Measurements from ENCODE around the gene BNIP5. TPM values are rescaled to one million over a fixed set of nuclear protein-coding genes. Genes with fewer than 3 reads are reported as not detected.
"Not testable (repeated sequence)": the region's sequence is repeated elsewhere in the genome, so short reads cannot be mapped to it uniquely, and the experiment has no call there.

The BNIP5 gene
- total RNA-seq, 2 experiments from 2014 or later = not detected

GRCh38 chr6:36374194-36374593, 37.5 kb upstream of the BNIP5 start:
- H3K4me1 Mint-ChIP-seq = peaks cover 23% of the 10 kb centered on the region
- no peak overlapping the region for H3K27ac Mint-ChIP-seq
- no peaks in the 10 kb centered on the region for H3K9me3 Mint-ChIP-seq (ENCODE audit: low read depth)
- ATAC-seq (no peak), DNase-seq (no peak)
- CTCF ChIA-PET = interaction anchor here (1.2 kb wide), 1 partner anchor 16 kb away, joined by 3 read pairs; no protein-coding TSS in a partner anchor
- H3K4me3 Mint-ChIP-seq = no peak overlapping the region
- no peaks in the 10 kb centered on the region for H3K27me3 Mint-ChIP-seq
- H3K36me3 Mint-ChIP-seq = peaks cover 24% of the 10 kb centered on the region

- DNase-seq (no peak), ATAC-seq (no peak)
- Mint-ChIP-seq H3K27ac (no peak overlapping the region), H3K9me3 (ENCODE audit: low read depth) (no peaks in the 10 kb centered on the region), H3K4me1 (peaks cover 17% of the 10 kb centered on the region), H3K27me3 (no peaks in the 10 kb centered on the region), H3K4me3 (no peak overlapping the region), H3K36me3 (peaks cover 24% of the 10 kb centered on the region)
- CTCF ChIA-PET = interaction anchor here (1.2 kb wide), 1 partner anchor 15 kb away, joined by 3 read pairs; no protein-coding TSS in a partner anchor
Measured at GRCh38 chr6:36373368-36374019, 36.8 kb upstream of the BNIP5 start.

DNA sequence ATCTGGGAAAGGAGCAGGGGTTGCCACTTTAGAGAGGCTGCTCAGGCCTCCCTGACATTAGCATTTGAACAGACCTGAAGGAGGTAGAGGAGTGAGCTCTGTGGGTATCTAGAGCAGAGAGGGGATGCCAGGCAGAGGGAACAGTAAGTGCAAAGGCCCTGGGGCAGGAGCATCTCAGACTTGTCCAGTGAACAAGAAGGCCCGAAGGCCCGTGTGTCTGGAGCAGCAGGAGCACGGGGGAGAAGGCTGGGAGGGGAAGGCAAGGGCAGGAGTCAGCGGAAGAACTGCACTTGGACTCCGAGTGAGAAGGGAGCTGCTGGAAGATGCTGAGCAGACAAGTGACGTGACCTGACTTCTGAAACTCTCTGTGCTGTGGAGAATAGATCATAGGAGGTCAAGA, 35.4 kb upstream of the BNIP5 start:
- no peak for ATAC-seq
- CTCF ChIA-PET = no interaction called here
- Mint-ChIP-seq H3K27ac (no peak overlapping the region), H3K4me1 (peaks cover 6% of the 10 kb centered on the region), H3K9me3 (ENCODE audit: low read depth) (no peaks in the 10 kb centered on the region), H3K4me3 (no peak overlapping the region), H3K36me3 (peaks cover 21% of the 10 kb centered on the region), H3K27me3 (no peaks in the 10 kb centered on the region)
- DNase-seq = no peak

DNA sequence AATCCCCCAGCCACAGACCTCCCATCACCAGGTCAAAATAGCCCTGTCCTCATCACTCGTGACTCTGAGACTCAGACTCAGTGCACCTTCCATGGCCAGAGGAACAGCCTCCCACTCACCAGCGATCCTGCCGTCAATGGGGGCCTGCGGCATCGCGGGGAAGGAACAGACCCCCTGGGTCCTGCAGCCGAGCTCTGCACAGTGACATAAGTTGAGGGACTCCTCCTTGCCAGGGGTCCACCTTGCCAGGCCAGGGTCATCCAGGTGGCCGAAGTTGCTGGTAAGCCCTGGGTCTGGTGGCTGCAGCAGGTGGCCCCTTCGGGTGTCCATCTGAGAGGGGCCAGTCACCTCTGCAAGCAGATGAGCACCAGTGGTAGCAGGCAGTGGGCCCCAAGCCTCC, 34.5 kb upstream of the BNIP5 start:
- CTCF ChIA-PET = no interaction called here
- Mint-ChIP-seq H3K9me3 (ENCODE audit: low read depth) (no peaks in the 10 kb centered on the region), H3K4me3 (no peak overlapping the region), H3K27me3 (no peaks in the 10 kb centered on the region), H3K4me1 (peaks cover 6% of the 10 kb centered on the region), H3K36me3 (peaks cover 20% of the 10 kb centered on the region), H3K27ac (no peak overlapping the region)
- ATAC-seq (no peak), DNase-seq (no peak)

DNA sequence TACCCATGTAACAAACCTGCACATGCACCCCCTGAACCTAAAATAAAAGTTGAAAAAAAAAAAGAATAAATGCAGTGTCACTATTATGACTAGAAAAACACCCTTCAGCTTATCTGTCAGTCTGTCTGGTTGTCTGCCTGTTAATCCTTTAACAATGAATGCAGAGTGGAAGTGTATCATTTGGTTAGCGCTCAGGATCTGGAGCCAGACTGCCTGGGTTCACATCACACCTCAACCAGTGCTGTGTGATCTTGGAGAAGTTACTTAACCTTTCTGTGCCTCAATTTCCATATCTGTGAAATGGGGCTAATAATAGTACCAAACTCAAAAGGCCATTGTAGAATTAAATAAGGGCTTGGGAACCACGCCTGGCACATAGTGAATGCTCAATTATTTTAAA, 34.0 kb upstream of the BNIP5 start:
- peaks cover 16% of the 10 kb centered on the region for H3K36me3 Mint-ChIP-seq
- no peaks in the 10 kb centered on the region for H3K9me3 Mint-ChIP-seq (ENCODE audit: low read depth)
- H3K4me1 Mint-ChIP-seq = peaks cover 6% of the 10 kb centered on the region
- no peak for DNase-seq
- no peak overlapping the region for H3K4me3 Mint-ChIP-seq
- CTCF ChIA-PET = no interaction called here
- no peak overlapping the region for H3K27ac Mint-ChIP-seq
- H3K27me3 Mint-ChIP-seq = no peaks in the 10 kb centered on the region
- no peak for ATAC-seq

GRCh38 chr6:36368921-36369865, 32.5 kb upstream of the BNIP5 start:
- CTCF ChIA-PET = interaction anchor here (1.5 kb wide), 2 partner anchors 36 to 414 kb away, joined by 3 read pairs; no protein-coding TSS in a partner anchor
- ATAC-seq (no peak), DNase-seq (no peak)
- Mint-ChIP-seq H3K27me3 (no peaks in the 10 kb centered on the region), H3K4me1 (peaks cover 17% of the 10 kb centered on the region), H3K9me3 (ENCODE audit: low read depth) (no peaks in the 10 kb centered on the region), H3K27ac (no peak overlapping the region), H3K4me3 (no peak overlapping the region), H3K36me3 (peaks cover 16% of the 10 kb centered on the region)

DNA sequence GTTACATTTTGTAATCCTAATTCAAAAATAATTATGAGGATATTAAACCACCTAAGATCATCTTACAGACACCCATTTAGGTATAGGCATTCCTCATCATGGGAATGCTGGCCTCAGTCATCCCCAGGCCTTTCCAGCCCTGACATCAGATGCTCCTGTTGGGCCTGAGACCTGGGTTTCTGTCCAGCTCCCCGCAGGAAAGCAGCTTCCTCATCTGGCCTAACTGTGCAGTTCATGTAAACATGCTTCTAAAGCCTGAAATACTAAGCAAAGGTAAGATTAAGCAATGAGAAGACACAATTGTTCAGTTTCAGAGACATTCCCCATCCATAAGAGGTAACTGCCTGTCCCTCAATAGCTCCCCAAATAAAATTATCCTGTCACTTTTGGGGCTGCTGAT, 31.7 kb upstream of the BNIP5 start:
- CTCF ChIA-PET = interaction anchor here (1.2 to 1.5 kb wide), 3 partner anchors 27 to 414 kb away, joined by 3 to 4 read pairs (median 3); no protein-coding TSS in a partner anchor
- Mint-ChIP-seq H3K9me3 (ENCODE audit: low read depth) (no peaks in the 10 kb centered on the region), H3K4me1 (peaks cover 17% of the 10 kb centered on the region), H3K27ac (no peak overlapping the region), H3K4me3 (no peak overlapping the region), H3K27me3 (no peaks in the 10 kb centered on the region), H3K36me3 (peaks cover 16% of the 10 kb centered on the region)
- no peak for DNase-seq
- ATAC-seq = no peak

DNA sequence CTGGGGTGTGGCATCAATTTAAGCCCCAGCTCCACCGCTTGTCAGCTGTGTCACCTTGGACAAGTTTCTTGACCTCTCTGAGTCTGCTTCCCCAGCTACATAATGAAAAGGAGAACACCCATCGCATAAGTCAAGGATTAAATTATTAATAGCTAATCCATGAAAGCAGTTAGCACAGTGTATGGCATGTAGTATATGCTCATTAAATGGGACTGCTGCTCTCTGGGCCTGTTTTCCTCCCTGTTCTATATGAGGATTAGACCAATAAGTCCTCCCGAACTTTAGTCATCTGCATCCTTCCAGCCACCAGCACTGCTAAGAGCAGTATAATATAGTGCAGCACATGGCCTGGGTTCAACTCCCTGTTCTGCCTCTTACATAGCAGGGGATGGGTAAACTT, 31.1 kb upstream of the BNIP5 start:
- Mint-ChIP-seq H3K4me3 (no peak overlapping the region), H3K27me3 (no peaks in the 10 kb centered on the region), H3K27ac (no peak overlapping the region), H3K4me1 (peaks cover 17% of the 10 kb centered on the region), H3K9me3 (ENCODE audit: low read depth) (no peaks in the 10 kb centered on the region), H3K36me3 (peaks cover 16% of the 10 kb centered on the region)
- ATAC-seq = no peak
- CTCF ChIA-PET = interaction anchor here (1.0 to 1.5 kb wide), 4 partner anchors 27 to 415 kb away, joined by 3 to 4 read pairs (median 4); partner anchors contain the start of gene MAPK14
- no peak for DNase-seq

DNA sequence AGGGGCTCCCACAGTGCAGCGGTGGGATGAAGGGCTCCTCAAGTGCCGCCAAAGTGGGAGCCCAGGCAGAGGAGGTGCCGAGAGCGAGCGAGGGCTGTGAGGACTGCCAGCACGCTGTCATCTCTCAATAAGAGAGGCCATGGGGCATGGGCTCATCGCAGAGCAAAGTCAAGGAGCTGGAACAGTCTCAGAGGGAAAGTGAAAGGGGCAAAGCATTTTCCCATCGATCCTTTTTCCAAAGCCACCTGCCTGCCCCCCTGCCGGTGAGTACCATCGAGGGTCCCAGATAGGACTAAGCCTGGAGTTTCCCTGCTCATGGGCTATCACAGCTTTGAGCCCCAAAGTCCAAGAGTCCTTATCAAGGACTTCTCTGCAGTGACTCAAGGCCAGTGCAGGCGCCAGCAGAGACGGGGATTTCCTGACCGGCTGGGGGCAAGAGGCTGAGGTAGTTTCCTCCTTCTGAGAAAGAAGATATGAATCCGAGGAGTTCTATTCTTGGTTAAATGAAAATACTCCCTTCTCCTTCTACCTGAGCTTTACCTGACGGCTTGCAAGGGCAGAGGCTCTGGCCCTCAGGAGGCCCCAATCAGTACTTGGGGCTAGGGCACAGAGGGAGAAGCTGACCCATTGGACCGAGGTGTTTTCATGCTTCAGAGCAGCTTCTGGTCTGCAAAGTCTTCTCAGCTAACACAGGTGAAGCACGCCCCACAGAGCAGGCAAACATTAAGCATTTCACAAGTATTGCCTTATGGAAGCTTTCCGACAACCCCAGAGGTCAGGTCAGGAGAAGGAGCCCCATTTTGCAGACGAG, 28.2 kb upstream of the BNIP5 start:
- Mint-ChIP-seq H3K9me3 (ENCODE audit: low read depth) (no peaks in the 10 kb centered on the region), H3K36me3 (peaks cover 5% of the 10 kb centered on the region), H3K27ac (no peak overlapping the region), H3K4me3 (no peak overlapping the region), H3K4me1 (peaks cover 19% of the 10 kb centered on the region), H3K27me3 (no peaks in the 10 kb centered on the region)
- ATAC-seq (no peak), DNase-seq (no peak)
- CTCF ChIA-PET = interaction anchor here (1.8 kb wide), 1 partner anchor 24 kb away, joined by 8 read pairs; no protein-coding TSS in a partner anchor

GRCh38 chr6:36364061-36364635, 27.5 kb upstream of the BNIP5 start:
- CTCF ChIA-PET = interaction anchor here (1.0 to 9.1 kb wide), 4 partner anchors 23 to 336 kb away, joined by 4 to 91 read pairs (median 6); partner anchors contain the start of genes BNIP5 and MAPK14
- not testable (repeated sequence) for H3K27me3 Mint-ChIP-seq; H3K9me3 Mint-ChIP-seq (ENCODE audit: low read depth); DNase-seq; ATAC-seq; H3K27ac Mint-ChIP-seq; H3K36me3 Mint-ChIP-seq; H3K4me3 Mint-ChIP-seq
- peaks cover 17% of the 10 kb centered on the region for H3K4me1 Mint-ChIP-seq

GRCh38 chr6:36363371-36363752, 26.7 kb upstream of the BNIP5 start:
- not testable (repeated sequence) for H3K27ac Mint-ChIP-seq; H3K9me3 Mint-ChIP-seq (ENCODE audit: low read depth); H3K4me3 Mint-ChIP-seq; H3K36me3 Mint-ChIP-seq; H3K27me3 Mint-ChIP-seq; ATAC-seq; DNase-seq
- CTCF ChIA-PET = interaction anchor here (1.0 to 9.1 kb wide), 3 partner anchors 24 to 336 kb away, joined by 4 to 91 read pairs (median 4); partner anchors contain the start of genes BNIP5 and MAPK14
- peaks cover 22% of the 10 kb centered on the region for H3K4me1 Mint-ChIP-seq

- Mint-ChIP-seq H3K4me1 (peaks cover 28% of the 10 kb centered on the region), H3K27me3 (peaks cover 2% of the 10 kb centered on the region), H3K27ac (no peak overlapping the region), H3K36me3 (peaks cover 5% of the 10 kb centered on the region), H3K4me3 (no peak overlapping the region), H3K9me3 (ENCODE audit: low read depth) (no peaks in the 10 kb centered on the region)
- CTCF ChIA-PET = interaction anchor here (0.8 to 9.1 kb wide), 6 partner anchors 24 to 779 kb away, joined by 3 to 91 read pairs (median 4); partner anchors contain the start of genes BNIP5 and MAPK14
- DNase-seq (no peak), ATAC-seq (no peak)
Measured at GRCh38 chr6:36362551-36363370, 26.1 kb upstream of the BNIP5 start.
